ENCODE data around the gene SLC16A8. TPM values are rescaled to one million over a fixed set of nuclear protein-coding genes. Genes with fewer than 3 reads are reported as not detected.

Gene SLC16A8
- total and polyA plus RNA-seq, 2 of the 13 experiments (the other 11 are each of a cell fraction or from before 2014, with no cell fraction given): not detected

- no peak for TF ChIP-seq RXRA (CRISPR knock-in tag; IDR thresholded peaks at IDR 0.05)
- peak; percentile 84 for TF ChIP-seq RAD21 (CRISPR knock-in tag; IDR thresholded peaks at IDR 0.05)
- TF ChIP-seq, protein P1, sequence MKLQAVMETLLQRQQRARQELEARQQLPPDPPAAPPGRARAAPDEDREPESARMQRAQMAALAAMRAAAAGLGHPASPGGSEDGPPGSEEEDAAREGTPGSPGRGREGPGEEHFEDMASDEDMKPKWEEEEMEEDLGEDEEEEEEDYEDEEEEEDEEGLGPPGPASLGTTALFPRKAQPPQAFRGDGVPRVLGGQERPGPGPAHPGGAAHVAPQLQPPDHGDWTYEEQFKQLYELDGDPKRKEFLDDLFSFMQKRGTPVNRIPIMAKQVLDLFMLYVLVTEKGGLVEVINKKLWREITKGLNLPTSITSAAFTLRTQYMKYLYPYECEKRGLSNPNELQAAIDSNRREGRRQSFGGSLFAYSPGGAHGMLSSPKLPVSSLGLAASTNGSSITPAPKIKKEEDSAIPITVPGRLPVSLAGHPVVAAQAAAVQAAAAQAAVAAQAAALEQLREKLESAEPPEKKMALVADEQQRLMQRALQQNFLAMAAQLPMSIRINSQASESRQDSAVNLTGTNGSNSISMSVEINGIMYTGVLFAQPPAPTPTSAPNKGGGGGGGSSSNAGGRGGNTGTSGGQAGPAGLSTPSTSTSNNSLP (IDR thresholded peaks at IDR 0.05; ENCODE audit: low read depth, low read length): no peak
- no peak for TF ChIP-seq ZNF274 (CRISPR knock-in tag; IDR thresholded peaks at IDR 0.05)
- no peak for TF ChIP-seq ZNF331 (CRISPR knock-in tag; IDR thresholded peaks at IDR 0.05)
- peak; percentile 70; the same call in 1 of the 2 replicates for TF ChIP-seq KDM2A (CRISPR knock-in tag; IDR thresholded peaks at IDR 0.05; ENCODE audit: borderline replicate concordance, low read depth)
- TF ChIP-seq, protein P2, sequence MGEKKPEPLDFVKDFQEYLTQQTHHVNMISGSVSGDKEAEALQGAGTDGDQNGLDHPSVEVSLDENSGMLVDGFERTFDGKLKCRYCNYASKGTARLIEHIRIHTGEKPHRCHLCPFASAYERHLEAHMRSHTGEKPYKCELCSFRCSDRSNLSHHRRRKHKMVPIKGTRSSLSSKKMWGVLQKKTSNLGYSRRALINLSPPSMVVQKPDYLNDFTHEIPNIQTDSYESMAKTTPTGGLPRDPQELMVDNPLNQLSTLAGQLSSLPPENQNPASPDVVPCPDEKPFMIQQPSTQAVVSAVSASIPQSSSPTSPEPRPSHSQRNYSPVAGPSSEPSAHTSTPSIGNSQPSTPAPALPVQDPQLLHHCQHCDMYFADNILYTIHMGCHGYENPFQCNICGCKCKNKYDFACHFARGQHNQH (CRISPR knock-in tag; IDR thresholded peaks at IDR 0.05): peak; percentile 30; the same call in 1 of the 2 replicates
- TF ChIP-seq ZNF337 (CRISPR knock-in tag; IDR thresholded peaks at IDR 0.05; ENCODE audit: borderline replicate concordance, low read depth): no peak
- TF ChIP-seq, protein P3, sequence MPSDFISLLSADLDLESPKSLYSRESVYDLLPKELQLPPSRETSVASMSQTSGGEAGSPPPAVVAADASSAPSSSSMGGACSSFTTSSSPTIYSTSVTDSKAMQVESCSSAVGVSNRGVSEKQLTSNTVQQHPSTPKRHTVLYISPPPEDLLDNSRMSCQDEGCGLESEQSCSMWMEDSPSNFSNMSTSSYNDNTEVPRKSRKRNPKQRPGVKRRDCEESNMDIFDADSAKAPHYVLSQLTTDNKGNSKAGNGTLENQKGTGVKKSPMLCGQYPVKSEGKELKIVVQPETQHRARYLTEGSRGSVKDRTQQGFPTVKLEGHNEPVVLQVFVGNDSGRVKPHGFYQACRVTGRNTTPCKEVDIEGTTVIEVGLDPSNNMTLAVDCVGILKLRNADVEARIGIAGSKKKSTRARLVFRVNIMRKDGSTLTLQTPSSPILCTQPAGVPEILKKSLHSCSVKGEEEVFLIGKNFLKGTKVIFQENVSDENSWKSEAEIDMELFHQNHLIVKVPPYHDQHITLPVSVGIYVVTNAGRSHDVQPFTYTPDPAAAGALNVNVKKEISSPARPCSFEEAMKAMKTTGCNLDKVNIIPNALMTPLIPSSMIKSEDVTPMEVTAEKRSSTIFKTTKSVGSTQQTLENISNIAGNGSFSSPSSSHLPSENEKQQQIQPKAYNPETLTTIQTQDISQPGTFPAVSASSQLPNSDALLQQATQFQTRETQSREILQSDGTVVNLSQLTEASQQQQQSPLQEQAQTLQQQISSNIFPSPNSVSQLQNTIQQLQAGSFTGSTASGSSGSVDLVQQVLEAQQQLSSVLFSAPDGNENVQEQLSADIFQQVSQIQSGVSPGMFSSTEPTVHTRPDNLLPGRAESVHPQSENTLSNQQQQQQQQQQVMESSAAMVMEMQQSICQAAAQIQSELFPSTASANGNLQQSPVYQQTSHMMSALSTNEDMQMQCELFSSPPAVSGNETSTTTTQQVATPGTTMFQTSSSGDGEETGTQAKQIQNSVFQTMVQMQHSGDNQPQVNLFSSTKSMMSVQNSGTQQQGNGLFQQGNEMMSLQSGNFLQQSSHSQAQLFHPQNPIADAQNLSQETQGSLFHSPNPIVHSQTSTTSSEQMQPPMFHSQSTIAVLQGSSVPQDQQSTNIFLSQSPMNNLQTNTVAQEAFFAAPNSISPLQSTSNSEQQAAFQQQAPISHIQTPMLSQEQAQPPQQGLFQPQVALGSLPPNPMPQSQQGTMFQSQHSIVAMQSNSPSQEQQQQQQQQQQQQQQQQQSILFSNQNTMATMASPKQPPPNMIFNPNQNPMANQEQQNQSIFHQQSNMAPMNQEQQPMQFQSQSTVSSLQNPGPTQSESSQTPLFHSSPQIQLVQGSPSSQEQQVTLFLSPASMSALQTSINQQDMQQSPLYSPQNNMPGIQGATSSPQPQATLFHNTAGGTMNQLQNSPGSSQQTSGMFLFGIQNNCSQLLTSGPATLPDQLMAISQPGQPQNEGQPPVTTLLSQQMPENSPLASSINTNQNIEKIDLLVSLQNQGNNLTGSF (CRISPR knock-in tag; IDR thresholded peaks at IDR 0.05): no peak
- peak; percentile 37 for TF ChIP-seq SKI (IDR thresholded peaks at IDR 0.05; ENCODE audit: partially characterized antibody)
- TF ChIP-seq ZBTB2 (CRISPR knock-in tag; IDR thresholded peaks at IDR 0.05; ENCODE audit: low read depth): no peak
- TF ChIP-seq ZNF749 (CRISPR knock-in tag; IDR thresholded peaks at IDR 0.05; ENCODE audit: borderline replicate concordance): no peak
- 0 out of 2 replicates have a peak, but pooled peaks have one; percentile 24 for TF ChIP-seq ZNF772 (CRISPR knock-in tag; IDR thresholded peaks at IDR 0.05)
- TF ChIP-seq SMAD1 (CRISPR knock-in tag; IDR thresholded peaks at IDR 0.05; ENCODE audit: borderline replicate concordance, low read depth): no peak
- no peak for TF ChIP-seq TCF7L2 (IDR thresholded peaks at IDR 0.05; ENCODE audit: low read depth, low read length)
- 0 out of 2 replicates have a peak, but pooled peaks have one; percentile 29 for TF ChIP-seq ELF3 (CRISPR knock-in tag; IDR thresholded peaks at IDR 0.05)
- TF ChIP-seq, protein P4, sequence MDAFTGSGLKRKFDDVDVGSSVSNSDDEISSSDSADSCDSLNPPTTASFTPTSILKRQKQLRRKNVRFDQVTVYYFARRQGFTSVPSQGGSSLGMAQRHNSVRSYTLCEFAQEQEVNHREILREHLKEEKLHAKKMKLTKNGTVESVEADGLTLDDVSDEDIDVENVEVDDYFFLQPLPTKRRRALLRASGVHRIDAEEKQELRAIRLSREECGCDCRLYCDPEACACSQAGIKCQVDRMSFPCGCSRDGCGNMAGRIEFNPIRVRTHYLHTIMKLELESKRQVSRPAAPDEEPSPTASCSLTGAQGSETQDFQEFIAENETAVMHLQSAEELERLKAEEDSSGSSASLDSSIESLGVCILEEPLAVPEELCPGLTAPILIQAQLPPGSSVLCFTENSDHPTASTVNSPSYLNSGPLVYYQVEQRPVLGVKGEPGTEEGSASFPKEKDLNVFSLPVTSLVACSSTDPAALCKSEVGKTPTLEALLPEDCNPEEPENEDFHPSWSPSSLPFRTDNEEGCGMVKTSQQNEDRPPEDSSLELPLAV (CRISPR knock-in tag; conservative IDR thresholded peaks at IDR 0.05; ENCODE audit: low read depth): no peak
Observed at GRCh38 chr22:38114484-38115398, 30.8 kb upstream of the SLC16A8 start (continued).
